Naive thymus-derived CD4-positive, alpha-beta T cell (primary cell): ENCODE measurements around the gene ZNF654. TPM values are rescaled to one million over a fixed set of nuclear protein-coding genes. Genes with fewer than 3 reads are reported as not detected.
A peak's percentile ranks its signal among the peaks of the same experiment; 100 is the strongest.
"Not testable (repeated sequence)": the region's sequence is repeated elsewhere in the genome, so short reads cannot be mapped to it uniquely, and the experiment has no call there.

Source experiments
- ATAC-seq: fragments of 150-1000 bp; cut with Tn5 transposase; 2 replicates; pipeline ENCODE4 v1.10.0; 2021; ENCODE audit warnings: mild to moderate bottlenecking, moderate library complexity
- CTCF ChIA-PET: fragments of 350-600 bp; sonication (Branson Sonifier 250); formaldehyde crosslinking; loops from one replicate; lab custom pipeline; 2021; ENCODE audit warnings: antibody characterized with exemption; lab: Charles Lee
- POLR2A ChIA-PET: fragments of 350-600 bp; sonication (Branson Sonifier 250); formaldehyde crosslinking; loops from one replicate; lab custom pipeline; 2021; ENCODE audit warnings: antibody characterized with exemption, inconsistent platforms; lab: Charles Lee
- DNase-seq, 9 donors: peaks; one replicate each; pipeline versions ENCODE4 v3.0.0 to v3.0.0-alpha.2; 2020 to 2022; ENCODE audit warnings: mixed read lengths in 1 of 9
- H3K27ac ChIP-seq: one replicate; pipeline ENCODE4 v1.7.0; 2013; ENCODE audit warnings: mild to moderate bottlenecking, low read depth, low read length, moderate library complexity
- H3K27me3 ChIP-seq, 2 donors: one replicate each; pipeline ENCODE4 v1.7.0; 2013; ENCODE audit warnings: low read length in 2 of 2, mild to moderate bottlenecking in 2 of 2, moderate library complexity in 2 of 2; ENCODE audit not compliant: control insufficient read depth in 2 of 2, insufficient read depth in 2 of 2
- H3K36me3 ChIP-seq, 3 experiments: 1 replicate in 2 of 3; 2 replicates in 1 of 3; pipeline ENCODE4 v1.7.0; 2013; ENCODE audit warnings: low read length in 3 of 3, mild to moderate bottlenecking in 3 of 3, moderate library complexity in 1 of 3; ENCODE audit not compliant: insufficient read depth in 3 of 3, control insufficient read depth in 2 of 3
- H3K4me1 ChIP-seq, 2 donors: one replicate each; pipeline ENCODE4 v1.7.0; 2013; ENCODE audit warnings: low read length in 2 of 2, mild to moderate bottlenecking in 2 of 2, moderate library complexity in 1 of 2; ENCODE audit not compliant: control insufficient read depth in 2 of 2, insufficient read depth in 2 of 2
- H3K4me3 ChIP-seq: 2 replicates; pipeline ENCODE4 v1.7.0; 2013; ENCODE audit warnings: mild to moderate bottlenecking, low read length
- H3K9me3 ChIP-seq, 3 experiments: 1 replicate in 2 of 3; 2 replicates in 1 of 3; pipeline ENCODE4 v1.7.0; 2013; ENCODE audit warnings: low read length in 3 of 3; ENCODE audit not compliant: control insufficient read depth in 2 of 3
- H3K27ac Mint-ChIP-seq, 9 donors: one replicate each; pipeline ENCODE4 v1.8.0; 2020 to 2022; ENCODE audit warnings: mixed read lengths in 9 of 9, mild to moderate bottlenecking in 8 of 9, moderate library complexity in 5 of 9, inconsistent platforms in 2 of 9
- H3K27me3 Mint-ChIP-seq, 5 donors: one replicate each; pipeline ENCODE4 v1.8.0; 2021 to 2022; ENCODE audit warnings: mixed read lengths in 5 of 5, mild to moderate bottlenecking in 1 of 5
- H3K36me3 Mint-ChIP-seq, 5 donors: one replicate each; pipeline ENCODE4 v1.8.0; 2020 to 2022; ENCODE audit warnings: mixed read lengths in 5 of 5, mild to moderate bottlenecking in 3 of 5, inconsistent platforms in 1 of 5
- H3K4me1 Mint-ChIP-seq, 7 donors: one replicate each; pipeline ENCODE4 v1.8.0; 2020 to 2022; ENCODE audit warnings: mixed read lengths in 7 of 7, mild to moderate bottlenecking in 3 of 7, inconsistent platforms in 1 of 7
- H3K4me3 Mint-ChIP-seq, 10 donors: one replicate each; pipeline ENCODE4 v1.8.0; 2020 to 2022; ENCODE audit warnings: mild to moderate bottlenecking in 10 of 10, mixed read lengths in 10 of 10, moderate library complexity in 6 of 10, inconsistent platforms in 2 of 10
- H3K9me3 Mint-ChIP-seq, 11 donors: one replicate each; pipeline ENCODE4 v1.8.0; 2020 to 2022; ENCODE audit warnings: mixed read lengths in 11 of 11, mild to moderate bottlenecking in 4 of 11, inconsistent platforms in 1 of 11, moderate library complexity in 1 of 11
- intact Hi-C, 2 donors: fragments of 100-400 bp; cut with micrococcal nuclease; formaldehyde crosslinking; loops; one replicate each; pipeline ENCODE4 v1.15.1; 2023
- polyA plus RNA-seq, 2 donors: library from polyadenylated mRNA; unstranded; fragments of 300-500 nt; fragmentation: Illumina TruSeq; gene quantifications; one replicate each; pipeline ENCODE4 v1.2.3, GENCODE V29; 2021
- total RNA-seq, 6 experiments: library from RNA in 5 of 6; stranded (reverse) in 5 of 6; gene quantifications; 1 replicate in 5 of 6; 2 replicates in 1 of 6; pipeline ENCODE4 v1.2.3 and lab custom pipeline; 2021 to 2026

The ZNF654 gene
- total RNA-seq (10 to 100 TPM; 11.4 to 32.2 (median 25.4) TPM), polyA plus RNA-seq (10 to 100 TPM; 12.5 to 13.3 TPM), total RNA-seq (lab: John Stamatoyannopoulos, UW) (28.4 reads per million, percentile 58 among the genes with 10 or more reads in this experiment)

DNA sequence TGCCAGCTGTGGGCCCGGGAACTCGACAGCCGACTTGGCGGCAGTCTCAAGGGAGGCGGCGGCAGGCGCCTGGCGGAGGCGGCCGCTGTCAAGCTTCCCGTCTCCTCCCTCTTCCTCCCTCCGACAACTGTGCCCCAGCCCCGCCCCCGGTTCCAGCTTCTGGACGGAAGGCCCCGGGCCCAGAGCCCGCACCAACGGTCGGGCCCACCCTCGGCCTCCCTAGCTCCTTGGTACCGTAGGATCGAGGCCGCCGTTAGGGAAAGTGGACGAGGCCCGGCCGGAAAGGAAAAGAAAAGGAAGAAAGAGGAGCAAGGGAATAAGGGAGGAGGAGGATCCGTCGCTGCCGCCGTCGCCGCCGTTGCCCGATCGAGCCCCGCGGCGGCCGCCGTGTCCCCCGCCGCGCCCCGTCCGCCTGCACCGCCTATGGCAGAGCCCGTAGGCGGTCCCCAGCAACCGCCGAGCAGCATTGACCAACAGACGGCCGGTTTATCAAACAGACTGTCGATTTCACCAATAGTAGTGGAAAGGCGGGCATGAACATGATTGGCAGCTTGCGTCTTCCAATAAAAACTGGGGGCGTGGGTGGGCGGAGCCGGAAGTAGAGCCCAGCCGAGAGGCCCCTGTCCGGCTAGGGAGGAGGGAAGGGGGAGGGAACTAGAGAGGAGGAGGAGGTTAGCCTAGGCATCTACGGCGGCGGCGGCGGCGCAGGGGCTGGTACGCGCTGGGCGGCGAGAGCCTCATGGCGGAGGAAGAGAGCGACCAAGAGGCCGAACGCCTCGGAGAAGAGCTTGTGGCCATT, at the start of gene ZNF654, which contains the start of gene CGGBP1:
ZNF654 (plus strand) TSS at position 675 of the 799 bp plus-strand sequence; CDS start at position 740, 65 bp downstream.
CGGBP1 (minus strand) TSS at position 425 of the 799 bp plus-strand sequence. CDS start 3,029 bp downstream, outside the sequence.
- ATAC-seq (peak; percentile 94), DNase-seq (peak; percentile 95 to 100 (median 99))
- Histone ChIP-seq H3K36me3 (peaks cover 0 to 22% (median 7%) of the 10 kb centered on the region in 3 experiments), H3K4me1 (peaks cover 16 to 28% of the 10 kb centered on the region in 2 donors), H3K27ac (peak within 1 kb of the TSS; percentile 81), H3K27me3 (no peaks in the 10 kb centered on the region), H3K4me3 (peak within 1 kb of the TSS; percentile 87), H3K9me3 (no peaks in the 10 kb centered on the region)
- POLR2A ChIA-PET = interaction anchor here (0.6 to 2.2 kb wide), 13 partner anchors 8 to 91 kb away, joined by 3 to 72 read pairs (median 8); partner anchors contain the start of gene C3orf38
- Mint-ChIP-seq H3K27me3 (no peaks in the 10 kb centered on the region), H3K36me3 (peaks cover 9 to 31% (median 20%) of the 10 kb centered on the region in 5 donors), H3K27ac (peak within 1 kb of the TSS; percentile 90 to 99 (median 96)), H3K4me1 (peaks cover 47 to 73% (median 63%) of the 10 kb centered on the region in 7 donors), H3K9me3 (no peaks in the 10 kb centered on the region), H3K4me3 (peak within 1 kb of the TSS; percentile 95 to 100 (median 98))
- CTCF ChIA-PET = no interaction called here
- intact Hi-C loops = loop anchor here (1.0 to 5.0 kb wide), 8 partner anchors 27 to 831 kb away; partner anchors contain the start of genes C3orf38 (in 2 of the 2) and CHMP2B (in 2 of the 2)

DNA sequence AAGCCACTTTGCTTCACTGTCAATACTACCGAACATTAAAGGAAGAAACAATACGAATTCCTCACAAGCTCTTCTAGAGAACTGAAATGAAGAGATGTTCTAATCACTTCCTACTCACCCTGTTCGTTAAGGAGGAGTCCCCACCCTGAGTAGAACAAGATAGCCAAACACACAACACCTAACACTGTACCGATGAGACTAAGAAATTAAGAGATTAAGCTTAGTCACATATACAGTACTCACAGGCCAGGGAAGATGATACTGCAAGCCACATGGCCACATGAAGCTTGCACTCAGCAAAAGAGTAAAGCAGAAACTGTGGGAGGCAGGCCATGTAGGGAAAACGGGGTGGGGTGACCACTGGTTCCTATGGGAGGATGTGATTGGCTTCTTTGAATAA, 48.2 kb upstream of the ZNF654 start:
- intact Hi-C loops = no loop called here
- Mint-ChIP-seq H3K27ac (no peak overlapping the region), H3K4me3 (no peak overlapping the region), H3K36me3 (no peaks in the 10 kb centered on the region), H3K9me3 (no peaks in the 10 kb centered on the region), H3K4me1 (peaks cover 0 to 3% (median 0%) of the 10 kb centered on the region in 7 donors), H3K27me3 (peaks cover 0 to 24% (median 0%) of the 10 kb centered on the region in 5 donors)
- H3K27ac ChIP-seq = no peak overlapping the region
- no peaks in the 10 kb centered on the region for H3K36me3 ChIP-seq
- no peaks in the 10 kb centered on the region for H3K9me3 ChIP-seq
- H3K27me3 ChIP-seq = no peaks in the 10 kb centered on the region
- no peaks in the 10 kb centered on the region for H3K4me1 ChIP-seq
- ATAC-seq (no peak), DNase-seq (no peak)
- ChIA-PET POLR2A (no interaction called here), CTCF (no interaction called here)
- no peak overlapping the region for H3K4me3 ChIP-seq

- no peak overlapping the region for H3K27ac Mint-ChIP-seq
- H3K27ac ChIP-seq = no peak overlapping the region
- no peak for ATAC-seq
- no peaks in the 10 kb centered on the region for H3K36me3 ChIP-seq
- peaks cover 0 to 26% (median 5%) of the 10 kb centered on the region in 5 donors for H3K27me3 Mint-ChIP-seq
- ChIA-PET POLR2A (no interaction called here), CTCF (no interaction called here)
- no peak for DNase-seq
- H3K9me3 ChIP-seq = no peaks in the 10 kb centered on the region
- H3K27me3 ChIP-seq = no peaks in the 10 kb centered on the region
- peaks cover 0 to 10% (median 6%) of the 10 kb centered on the region in 7 donors for H3K4me1 Mint-ChIP-seq
- peaks cover 0 to 6% of the 10 kb centered on the region in 2 donors for H3K4me1 ChIP-seq
- H3K4me3 Mint-ChIP-seq = no peak overlapping the region
- H3K36me3 Mint-ChIP-seq = peaks cover 0 to 2% (median 0%) of the 10 kb centered on the region in 5 donors
- peaks cover 0 to 7% (median 0%) of the 10 kb centered on the region in 11 donors for H3K9me3 Mint-ChIP-seq
- H3K4me3 ChIP-seq = no peak overlapping the region
- intact Hi-C loops = no loop called here
Measured at GRCh38 chr3:88013592-88013991, 45.5 kb upstream of the ZNF654 start.

GRCh38 chr3:88015656-88016055, 43.4 kb upstream of the ZNF654 start:
- DNase-seq, ATAC-seq, H3K4me3 ChIP-seq, CTCF ChIA-PET, H3K4me3 Mint-ChIP-seq, H3K27ac ChIP-seq, H3K36me3 Mint-ChIP-seq, POLR2A ChIA-PET, H3K27me3 ChIP-seq, H3K9me3 ChIP-seq, H3K9me3 Mint-ChIP-seq, H3K27ac Mint-ChIP-seq, H3K36me3 ChIP-seq: not testable (repeated sequence)
- intact Hi-C loops = loop anchor here in 1 of 2 donors (5.0 kb wide), 1 partner anchor 42 kb away; the partner anchor contains the start of genes CGGBP1 and ZNF654
- H3K27me3 Mint-ChIP-seq = peaks cover 0 to 23% (median 5%) of the 10 kb centered on the region in 5 donors
- H3K4me1 Mint-ChIP-seq = peaks cover 0 to 14% (median 11%) of the 10 kb centered on the region in 7 donors
- peaks cover 0 to 14% of the 10 kb centered on the region in 2 donors for H3K4me1 ChIP-seq

- intact Hi-C loops = loop anchor here in 1 of 2 donors (1.0 to 5.0 kb wide), 2 partner anchors 12 to 38 kb away; partner anchors contain the start of genes CGGBP1 and ZNF654
- no peak for DNase-seq
- Mint-ChIP-seq H3K27ac (no peak overlapping the region), H3K9me3 (peaks cover 0 to 10% (median 0%) of the 10 kb centered on the region in 11 donors), H3K36me3 (peaks cover 0 to 8% (median 0%) of the 10 kb centered on the region in 5 donors), H3K27me3 (peaks cover 0 to 19% (median 5%) of the 10 kb centered on the region in 5 donors), H3K4me1 (peaks cover 0 to 23% (median 11%) of the 10 kb centered on the region in 7 donors), H3K4me3 (peak overlapping the region in 1 of 10 donors; percentile 13)
- H3K9me3 ChIP-seq = no peaks in the 10 kb centered on the region
- CTCF ChIA-PET = no interaction called here
- no peak overlapping the region for H3K27ac ChIP-seq
- ATAC-seq = peak; percentile 63
- H3K4me1 ChIP-seq = peaks cover 0 to 14% of the 10 kb centered on the region in 2 donors
- POLR2A ChIA-PET = interaction anchor here (0.6 kb wide), 1 partner anchor 15 kb away, joined by 4 read pairs; no protein-coding TSS in a partner anchor
- no peaks in the 10 kb centered on the region for H3K36me3 ChIP-seq
- no peak overlapping the region for H3K4me3 ChIP-seq
- no peaks in the 10 kb centered on the region for H3K27me3 ChIP-seq
Measured at GRCh38 chr3:88019024-88019423, 40.0 kb upstream of the ZNF654 start.

DNA sequence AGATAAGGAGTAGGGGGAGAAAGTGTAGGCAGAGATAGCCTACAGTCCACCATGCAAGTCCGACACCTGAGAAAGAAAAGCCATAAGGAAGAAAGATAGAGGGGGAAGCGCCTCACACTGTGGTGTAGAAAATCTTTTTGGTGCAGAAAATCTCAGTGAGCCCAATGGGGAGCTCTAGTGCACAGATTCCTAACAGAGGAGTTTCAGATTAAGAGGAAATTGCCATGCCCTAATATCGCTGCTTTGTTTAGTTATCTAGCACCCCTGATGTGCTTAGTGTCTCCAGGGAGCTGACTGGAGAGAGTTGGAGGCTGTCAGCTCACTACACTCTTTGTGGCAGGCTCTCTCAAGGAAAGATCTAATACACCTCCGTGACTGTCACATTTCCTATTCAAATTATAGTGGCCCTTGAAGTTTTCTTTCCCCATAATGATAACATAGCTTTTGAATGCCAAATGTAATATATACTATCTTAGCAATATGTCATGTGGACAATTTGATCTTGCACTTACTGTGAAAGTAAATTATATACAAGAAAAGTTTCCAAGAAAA, 34.0 kb upstream of the ZNF654 start:
- Histone ChIP-seq H3K4me3 (no peak overlapping the region), H3K9me3 (no peaks in the 10 kb centered on the region), H3K4me1 (peaks cover 0 to 3% of the 10 kb centered on the region in 2 donors), H3K36me3 (no peaks in the 10 kb centered on the region), H3K27ac (no peak overlapping the region), H3K27me3 (no peaks in the 10 kb centered on the region)
- Mint-ChIP-seq H3K9me3 (peaks cover 0 to 8% (median 0%) of the 10 kb centered on the region in 11 donors), H3K27ac (peak overlapping the region in 1 of 9 donors; percentile 13), H3K4me1 (peaks cover 0 to 19% (median 8%) of the 10 kb centered on the region in 7 donors), H3K27me3 (peaks cover 0 to 14% (median 0%) of the 10 kb centered on the region in 5 donors), H3K4me3 (no peak overlapping the region), H3K36me3 (peaks cover 0 to 12% (median 0%) of the 10 kb centered on the region in 5 donors)
- ChIA-PET POLR2A (interaction anchor here (1.1 kb wide), 1 partner anchor 32 kb away, joined by 3 read pairs; no protein-coding TSS in a partner anchor), CTCF (interaction anchor here (0.8 kb wide), 1 partner anchor 253 kb away, joined by 3 read pairs; no protein-coding TSS in a partner anchor)
- intact Hi-C loops = loop anchor here in 1 of 2 donors (1.0 kb wide), 1 partner anchor 9 kb away; no protein-coding TSS in a partner anchor
- ATAC-seq (no peak), DNase-seq (no peak)
